HepG2 (cell line): Measurements from ENCODE around the gene ATPAF1. TPM values are rescaled to one million over a fixed set of nuclear protein-coding genes. Genes with fewer than 3 reads are reported as not detected.
A peak's percentile ranks its signal among the peaks of the same experiment; 100 is the strongest.

ENCODE experiments used
- AHR ChIP-seq: IDR thresholded peaks from 2 replicates; pipeline ENCODE4 v1.6.1; 2018; ENCODE audit warnings: missing genetic modification reagents, missing compliant biosample characterization
- HNRNPH1 ChIP-seq: fragments of 200-400 bp; formaldehyde crosslinking; optimal IDR thresholded peaks from 2 replicates; pipeline ENCODE3; 2017; ENCODE audit warnings: mild to moderate bottlenecking, low read depth, low read length
- HOXA3 ChIP-seq: sonication (generic); formaldehyde crosslinking; IDR thresholded peaks from 2 replicates; pipeline ENCODE4 v1.5.0; 2020; ENCODE audit warnings: missing genetic modification reagents
- MXI1 ChIP-seq: IDR thresholded peaks from 3 replicates; pipeline ENCODE4 v1.6.1; 2012; ENCODE audit warnings: low read depth, low read length, inconsistent platforms, borderline replicate concordance
- MYNN ChIP-seq: sonication (generic); formaldehyde crosslinking; IDR thresholded peaks from 2 replicates; pipeline ENCODE4 v1.4.0; 2020; ENCODE audit warnings: mild to moderate bottlenecking, low read depth, missing genetic modification reagents
- PAF1 ChIP-seq: IDR thresholded peaks from 2 replicates; pipeline ENCODE4 v1.6.1; 2016; ENCODE audit warnings: missing genetic modification reagents, missing compliant biosample characterization
- POLR2AphosphoS5 ChIP-seq: IDR thresholded peaks from 2 replicates; pipeline ENCODE4 v1.6.1; 2012; ENCODE audit warnings: low read depth, low read length
- SAFB2 ChIP-seq: sonication (generic); formaldehyde crosslinking; IDR thresholded peaks from 2 replicates; pipeline ENCODE4 v1.5.1; 2020; ENCODE audit warnings: missing genetic modification reagents, low read depth, mild to moderate bottlenecking, borderline replicate concordance
- SNAPC5 ChIP-seq: sonication (generic); formaldehyde crosslinking; IDR thresholded peaks from 2 replicates; pipeline ENCODE4 v1.8.1; 2023; ENCODE audit warnings: mild to moderate bottlenecking, missing genetic modification reagents, borderline replicate concordance
- TMF1 ChIP-seq: sonication (generic); formaldehyde crosslinking; IDR thresholded peaks from 2 replicates; pipeline ENCODE4 v1.8.1; 2022; ENCODE audit warnings: low read depth, missing genetic modification reagents
- YY1 ChIP-seq: IDR thresholded peaks from 2 replicates; pipeline ENCODE4 v1.6.1; 2011; ENCODE audit warnings: low read length, low read depth, moderate library complexity, mild to moderate bottlenecking; ENCODE audit not compliant: insufficient read depth, insufficient replicate concordance
- ZBTB7A ChIP-seq: sonication (generic); formaldehyde crosslinking; IDR thresholded peaks from 2 replicates; pipeline ENCODE4 v1.8.0; 2022; ENCODE audit warnings: mild to moderate bottlenecking, missing genetic modification reagents
- ZEB1 ChIP-seq: IDR thresholded peaks from 2 replicates; pipeline ENCODE4 v1.6.1; 2012; ENCODE audit warnings: mild to moderate bottlenecking, low read depth, inconsistent platforms; ENCODE audit not compliant: insufficient replicate concordance
- ZFX ChIP-seq: sonication (generic); formaldehyde crosslinking; IDR thresholded peaks from 2 replicates; pipeline ENCODE4 v1.4.0; 2020; ENCODE audit warnings: mild to moderate bottlenecking, low read depth, missing genetic modification reagents, moderate library complexity
- ZNF124 ChIP-seq: sonication (generic); formaldehyde crosslinking; IDR thresholded peaks from 2 replicates; pipeline ENCODE4 v1.4.0; 2020; ENCODE audit warnings: missing genetic modification reagents
- ZNF251 ChIP-seq: sonication (generic); formaldehyde crosslinking; IDR thresholded peaks from 2 replicates; pipeline ENCODE4 v1.9.0; 2021; ENCODE audit warnings: mild to moderate bottlenecking, missing genetic modification reagents
- ZNF326 ChIP-seq: sonication (generic); formaldehyde crosslinking; IDR thresholded peaks from 2 replicates; pipeline ENCODE4 v1.4.0; 2020; ENCODE audit warnings: missing genetic modification reagents, borderline replicate concordance
- ZNF570 ChIP-seq: sonication (generic); formaldehyde crosslinking; IDR thresholded peaks from 2 replicates; pipeline ENCODE4 v1.4.0; 2020; ENCODE audit warnings: mild to moderate bottlenecking, missing genetic modification reagents, borderline replicate concordance
- ZNF709 ChIP-seq: sonication (generic); formaldehyde crosslinking; IDR thresholded peaks from 2 replicates; pipeline ENCODE4 v1.5.0; 2020; ENCODE audit warnings: mild to moderate bottlenecking, missing genetic modification reagents
- polyA plus RNA-seq, 8 experiments: library from polyadenylated mRNA; depleted of rRNA in 3 of 8; stranded (reverse) in 7 of 8; unstranded in 1 of 8; fragments of >200 nt; fragmentation: Illumina TruSeq in 4 of 8; extraction: Trizol in 4 of 8; gene quantifications; 2 replicates each; pipeline versions ENCODE4 v1.2.1 to v1.2.3, GENCODE V29; 2011 to 2016; ENCODE audit warnings: low read depth in 4 of 8, missing spikeins in 1 of 8, mixed read lengths in 1 of 8; ENCODE audit not compliant: insufficient read depth in 1 of 8
- total RNA-seq, 5 experiments: library from RNA; depleted of rRNA; stranded (reverse); fragments of >200 nt; fragmentation: Illumina TruSeq; extraction: Trizol; gene quantifications; 2 replicates each; pipeline ENCODE4 v1.2.3, GENCODE V29; 2016; ENCODE audit warnings: low read depth in 1 of 5
- TF ChIP-seq, protein P1 (sequence below): sonication (generic); formaldehyde crosslinking; IDR thresholded peaks from 2 replicates; pipeline ENCODE4 v1.4.0; 2020; ENCODE audit warnings: mild to moderate bottlenecking, missing genetic modification reagents
- TF ChIP-seq, protein P2 (sequence below): fragments of 450-650 bp; IDR thresholded peaks from 2 replicates; pipeline ENCODE4 v1.6.1; 2017; ENCODE audit warnings: mild to moderate bottlenecking
- TF ChIP-seq, protein P3 (sequence below): IDR thresholded peaks from 2 replicates; pipeline ENCODE4 v1.6.1; 2016; ENCODE audit warnings: missing genetic modification reagents, missing compliant biosample characterization

The ATPAF1 gene
- total and polyA plus RNA-seq, 2 of the 13 experiments (the other 11 are each of a cell fraction or from before 2014, with no cell fraction given) = 66.6 to 76.7 TPM

DNA sequence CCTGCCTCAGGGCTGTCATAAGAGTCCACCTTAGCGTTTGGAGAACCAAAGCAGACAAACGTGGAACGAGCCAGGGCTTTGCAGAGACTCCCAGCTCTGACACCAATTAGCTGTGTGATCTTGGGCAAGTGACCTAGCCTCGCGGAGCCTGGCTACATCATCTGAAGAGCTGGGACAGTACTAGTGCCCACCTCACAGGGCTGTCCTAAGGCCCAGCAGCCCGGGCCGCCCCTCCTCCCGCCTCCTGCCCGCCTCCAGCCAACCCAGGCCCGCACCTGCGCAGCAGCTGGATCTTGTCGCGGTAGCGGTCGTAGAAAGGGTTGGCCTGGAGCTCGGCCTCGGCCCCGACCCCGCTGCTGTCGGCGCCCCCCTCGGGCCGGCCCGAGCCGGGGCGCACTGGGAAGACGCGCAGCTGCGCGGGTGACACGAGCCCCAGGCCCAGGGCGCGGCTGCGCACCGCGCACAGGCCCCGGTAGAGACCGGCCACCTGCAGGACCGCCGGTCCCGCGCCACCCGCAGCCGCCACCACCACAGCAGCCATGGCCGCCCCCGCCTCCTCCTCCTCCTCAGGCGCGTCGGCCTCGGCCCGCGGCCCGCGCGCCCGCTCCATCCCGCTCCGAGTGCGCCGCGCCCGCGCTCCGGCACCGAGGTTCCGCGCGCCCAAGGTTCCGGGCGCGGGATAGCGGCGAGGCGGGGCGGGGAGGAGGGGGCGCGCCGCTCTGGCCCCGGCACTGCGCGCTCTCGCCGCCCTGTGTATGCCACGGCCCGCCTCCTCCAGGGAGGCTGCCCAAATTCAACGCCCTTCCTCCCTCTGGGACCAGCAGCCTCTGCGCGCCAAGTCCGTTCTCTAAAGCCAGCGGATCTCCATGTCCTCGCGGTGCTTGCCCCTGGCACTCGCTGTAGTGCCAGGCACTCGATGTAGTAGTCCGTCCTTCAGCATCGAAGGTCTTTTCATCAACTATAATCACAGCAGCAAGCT is at the start of gene ATPAF1 (continued):
- TF ChIP-seq ZFX (peak; percentile 94), ZNF709 (CRISPR knock-in tag) (peak; percentile 50; the same call in 1 of the 2 replicates), POLR2AphosphoS5 (peak; percentile 51; the same call in 1 of the 2 replicates), HOXA3 (CRISPR knock-in tag) (peak; percentile 78), ZEB1 (no peak), MXI1 (peak; percentile 44; the same call in 1 of the 3 replicates), SAFB2 (CRISPR knock-in tag) (0 out of 2 replicates have a peak, but pooled peaks have one; percentile 70), AHR (no peak), ZBTB7A (CRISPR knock-in tag) (no peak), PAF1 (no peak), YY1 (peak; percentile 92), TMF1 (CRISPR knock-in tag) (no peak), ZNF326 (CRISPR knock-in tag) (no peak), HNRNPH1 (no peak), MYNN (CRISPR knock-in tag) (no peak), ZNF124 (no peak; the same call in 1 of the 2 replicates), SNAPC5 (CRISPR knock-in tag) (no peak), ZNF251 (CRISPR knock-in tag) (no peak), ZNF570 (CRISPR knock-in tag) (0 out of 2 replicates have a peak, but pooled peaks have one; percentile 25)
- TF ChIP-seq, protein P1, sequence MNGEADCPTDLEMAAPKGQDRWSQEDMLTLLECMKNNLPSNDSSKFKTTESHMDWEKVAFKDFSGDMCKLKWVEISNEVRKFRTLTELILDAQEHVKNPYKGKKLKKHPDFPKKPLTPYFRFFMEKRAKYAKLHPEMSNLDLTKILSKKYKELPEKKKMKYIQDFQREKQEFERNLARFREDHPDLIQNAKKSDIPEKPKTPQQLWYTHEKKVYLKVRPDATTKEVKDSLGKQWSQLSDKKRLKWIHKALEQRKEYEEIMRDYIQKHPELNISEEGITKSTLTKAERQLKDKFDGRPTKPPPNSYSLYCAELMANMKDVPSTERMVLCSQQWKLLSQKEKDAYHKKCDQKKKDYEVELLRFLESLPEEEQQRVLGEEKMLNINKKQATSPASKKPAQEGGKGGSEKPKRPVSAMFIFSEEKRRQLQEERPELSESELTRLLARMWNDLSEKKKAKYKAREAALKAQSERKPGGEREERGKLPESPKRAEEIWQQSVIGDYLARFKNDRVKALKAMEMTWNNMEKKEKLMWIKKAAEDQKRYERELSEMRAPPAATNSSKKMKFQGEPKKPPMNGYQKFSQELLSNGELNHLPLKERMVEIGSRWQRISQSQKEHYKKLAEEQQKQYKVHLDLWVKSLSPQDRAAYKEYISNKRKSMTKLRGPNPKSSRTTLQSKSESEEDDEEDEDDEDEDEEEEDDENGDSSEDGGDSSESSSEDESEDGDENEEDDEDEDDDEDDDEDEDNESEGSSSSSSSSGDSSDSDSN = no peak; the same call in 1 of the 2 replicates
- TF ChIP-seq, protein P2, sequence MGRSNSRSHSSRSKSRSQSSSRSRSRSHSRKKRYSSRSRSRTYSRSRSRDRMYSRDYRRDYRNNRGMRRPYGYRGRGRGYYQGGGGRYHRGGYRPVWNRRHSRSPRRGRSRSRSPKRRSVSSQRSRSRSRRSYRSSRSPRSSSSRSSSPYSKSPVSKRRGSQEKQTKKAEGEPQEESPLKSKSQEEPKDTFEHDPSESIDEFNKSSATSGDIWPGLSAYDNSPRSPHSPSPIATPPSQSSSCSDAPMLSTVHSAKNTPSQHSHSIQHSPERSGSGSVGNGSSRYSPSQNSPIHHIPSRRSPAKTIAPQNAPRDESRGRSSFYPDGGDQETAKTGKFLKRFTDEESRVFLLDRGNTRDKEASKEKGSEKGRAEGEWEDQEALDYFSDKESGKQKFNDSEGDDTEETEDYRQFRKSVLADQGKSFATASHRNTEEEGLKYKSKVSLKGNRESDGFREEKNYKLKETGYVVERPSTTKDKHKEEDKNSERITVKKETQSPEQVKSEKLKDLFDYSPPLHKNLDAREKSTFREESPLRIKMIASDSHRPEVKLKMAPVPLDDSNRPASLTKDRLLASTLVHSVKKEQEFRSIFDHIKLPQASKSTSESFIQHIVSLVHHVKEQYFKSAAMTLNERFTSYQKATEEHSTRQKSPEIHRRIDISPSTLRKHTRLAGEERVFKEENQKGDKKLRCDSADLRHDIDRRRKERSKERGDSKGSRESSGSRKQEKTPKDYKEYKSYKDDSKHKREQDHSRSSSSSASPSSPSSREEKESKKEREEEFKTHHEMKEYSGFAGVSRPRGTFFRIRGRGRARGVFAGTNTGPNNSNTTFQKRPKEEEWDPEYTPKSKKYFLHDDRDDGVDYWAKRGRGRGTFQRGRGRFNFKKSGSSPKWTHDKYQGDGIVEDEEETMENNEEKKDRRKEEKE = no peak
- TF ChIP-seq, protein P3, sequence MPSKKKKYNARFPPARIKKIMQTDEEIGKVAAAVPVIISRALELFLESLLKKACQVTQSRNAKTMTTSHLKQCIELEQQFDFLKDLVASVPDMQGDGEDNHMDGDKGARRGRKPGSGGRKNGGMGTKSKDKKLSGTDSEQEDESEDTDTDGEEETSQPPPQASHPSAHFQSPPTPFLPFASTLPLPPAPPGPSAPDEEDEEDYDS (CRISPR knock-in tag) = no peak
